SK-N-SH (cell line): ENCODE measurements around the gene PDIA5. TPM values are rescaled to one million over a fixed set of nuclear protein-coding genes. Genes with fewer than 3 reads are reported as not detected.

Experiments
- CTCF ChIA-PET: fragments of 300-600, 350-600 bp; formaldehyde crosslinking; extraction: SDS; loops from one replicate; lab custom pipeline; 2021; lab: Yijun Ruan, JAX
- POLR2A ChIA-PET: fragments of 350-600 bp; sonication (Branson Sonifier 250); formaldehyde crosslinking; extraction: SDS; loops from one replicate; lab custom pipeline; 2020; ENCODE audit warnings: antibody characterized with exemption, inconsistent platforms; lab: Yijun Ruan, JAX
- DNase-seq: peaks from one replicate; pipeline ENCODE4 v3.0.0; 2012
- H2AFZ ChIP-seq: fragments of 200-600 bp; sonication (generic); 2 replicates; pipeline ENCODE4 v1.8.1; 2016; ENCODE audit warnings: antibody characterized with exemption, mild to moderate bottlenecking, low read depth
- H3F3A ChIP-seq: fragments of 200-600 bp; sonication (generic); replicated peaks from 2 replicates; pipeline ENCODE3; 2016; ENCODE audit warnings: antibody characterized with exemption, mild to moderate bottlenecking; ENCODE audit not compliant: insufficient read depth
- H3K27ac ChIP-seq, 2 experiments: fragments of 200-500 bp in 1 of 2; fragments of 200-600 bp in 1 of 2; sonication (Bioruptor generic) in 1 of 2; sonication (generic), shearing (Covaris generic) in 1 of 2; 2 replicates each; pipeline versions ENCODE4 v1.5.1 to v1.6.1; 2014 to 2016; ENCODE audit warnings: low read depth in 2 of 2, inconsistent platforms in 1 of 2, low read length in 1 of 2, mild to moderate bottlenecking in 1 of 2, mixed read lengths in 1 of 2
- H3K27me3 ChIP-seq: fragments of 200-600 bp; sonication (generic), shearing (Covaris generic); 2 replicates; pipeline ENCODE4 v1.6.1; 2016; ENCODE audit warnings: mixed run types; ENCODE audit not compliant: insufficient read depth
- H3K36me3 ChIP-seq, 2 experiments: fragments of 200-500 bp in 1 of 2; fragments of 200-600 bp in 1 of 2; sonication (Bioruptor generic) in 1 of 2; sonication (generic) in 1 of 2; replicated peaks in 1 of 2; 2 replicates each; pipeline versions ENCODE3 to v1.5.1; 2014 to 2016; ENCODE audit warnings: low read length in 1 of 2, mild to moderate bottlenecking in 1 of 2; ENCODE audit not compliant: insufficient read depth in 2 of 2, control insufficient read depth in 1 of 2
- H3K4me1 ChIP-seq, 2 experiments: fragments of 200-500 bp in 1 of 2; fragments of 200-600 bp in 1 of 2; sonication (Bioruptor generic) in 1 of 2; sonication (generic), shearing (Covaris generic) in 1 of 2; 2 replicates each; pipeline versions ENCODE4 v1.5.1 to v1.6.1; 2014 to 2016; ENCODE audit warnings: low read depth in 1 of 2, low read length in 1 of 2, mixed run types in 1 of 2; ENCODE audit not compliant: insufficient read depth in 2 of 2, control insufficient read depth in 1 of 2
- H3K4me2 ChIP-seq: fragments of 200-600 bp; sonication (generic), shearing (Covaris generic); 2 replicates; pipeline ENCODE4 v1.6.1; 2017; ENCODE audit warnings: mixed run types
- H3K4me3 ChIP-seq, 2 experiments: fragments of 200-500 bp in 1 of 2; fragments of 200-600 bp in 1 of 2; sonication (Bioruptor generic) in 1 of 2; sonication (generic), shearing (Covaris generic) in 1 of 2; 2 replicates each; pipeline versions ENCODE4 v1.5.1 to v1.8.1; 2014 to 2016; ENCODE audit warnings: low read depth in 2 of 2, inconsistent platforms in 1 of 2, low read length in 1 of 2, mild to moderate bottlenecking in 1 of 2, mixed read lengths in 1 of 2, moderate library complexity in 1 of 2
- H3K79me2 ChIP-seq: fragments of 200-600 bp; sonication (generic); 2 replicates; pipeline ENCODE4 v1.8.1; 2017; ENCODE audit warnings: mild to moderate bottlenecking; ENCODE audit not compliant: insufficient read depth
- H3K9ac ChIP-seq: fragments of 200-600 bp; sonication (generic); 2 replicates; pipeline ENCODE4 v1.6.1; 2017; ENCODE audit warnings: mixed run types
- H3K9me2 ChIP-seq: fragments of 200-600 bp; sonication (generic); 2 replicates; pipeline ENCODE4 v1.6.1; 2017; ENCODE audit warnings: mixed run types
- H3K9me3 ChIP-seq: fragments of 200-600 bp; sonication (generic); 2 replicates; pipeline ENCODE4 v1.6.1; 2017; ENCODE audit warnings: mixed run types, mild to moderate bottlenecking, moderate library complexity
- H4K20me1 ChIP-seq: fragments of 200-600 bp; sonication (generic); 2 replicates; pipeline ENCODE4 v1.6.1; 2017; ENCODE audit warnings: mild to moderate bottlenecking, mixed run types; ENCODE audit not compliant: insufficient read depth
- CHD2 ChIP-seq: fragments of 150-350 bp; IDR thresholded peaks from 2 replicates; pipeline ENCODE4 v1.6.1; 2018; ENCODE audit warnings: low read length; ENCODE audit not compliant: partially characterized antibody
- FOXM1 ChIP-seq: IDR thresholded peaks from 2 replicates; pipeline ENCODE4 v1.4.0; 2012; ENCODE audit warnings: low read depth, mild to moderate bottlenecking
- JUND ChIP-seq: IDR thresholded peaks from 2 replicates; pipeline ENCODE4 v1.4.0; 2012
- MXI1 ChIP-seq: IDR thresholded peaks from 2 replicates; pipeline ENCODE4 v1.6.1; 2012; ENCODE audit warnings: mild to moderate bottlenecking, low read depth, low read length, improper control_type of control experiment
- NRF1 ChIP-seq: IDR thresholded peaks from 2 replicates; pipeline ENCODE4 v1.6.1; 2012; ENCODE audit warnings: low read depth, mild to moderate bottlenecking, low read length
- POLR2AphosphoS5 ChIP-seq: IDR thresholded peaks from 2 replicates; pipeline ENCODE4 v1.6.1; 2012; ENCODE audit warnings: low read depth, low read length
- RCOR1 ChIP-seq: fragments of 150-350 bp; IDR thresholded peaks from 2 replicates; pipeline ENCODE4 v1.6.1; 2017; ENCODE audit warnings: antibody characterized with exemption, low read length
- SMC3 ChIP-seq: IDR thresholded peaks from 2 replicates; pipeline ENCODE4 v1.6.1; 2012; ENCODE audit warnings: low read depth, low read length, improper control_type of control experiment
- TEAD4 ChIP-seq: IDR thresholded peaks from 2 replicates; pipeline ENCODE4 v1.4.0; 2012; ENCODE audit warnings: mild to moderate bottlenecking, borderline replicate concordance; ENCODE audit not compliant: insufficient read depth
- YY1 ChIP-seq: IDR thresholded peaks from 2 replicates; pipeline ENCODE4 v1.4.0; 2012; ENCODE audit warnings: low read depth, mild to moderate bottlenecking
- WGBS: methylation state at CpG from one replicate; pipeline ENCODE4 v1.1.6; 2017; ENCODE audit warnings: low lambda C conversion rate; 5-methylcytosine and 5-hydroxymethylcytosine counted together
- polyA plus RNA-seq, 3 experiments: library from polyadenylated mRNA; depleted of rRNA; stranded (reverse); fragments of >200 nt; gene quantifications; 2 replicates each; pipeline ENCODE4 v1.2.3, GENCODE V29; 2012
- TF ChIP-seq, protein P1 (sequence below): IDR thresholded peaks from 2 replicates; pipeline ENCODE4 v1.6.1; 2012; ENCODE audit warnings: mild to moderate bottlenecking, low read depth, low read length, moderate library complexity
- TF ChIP-seq, protein P2 (sequence below): fragments of 200-600 bp; sonication (generic); IDR thresholded peaks from 2 replicates; pipeline ENCODE4 v1.6.1; 2017; ENCODE audit warnings: antibody characterized with exemption, mild to moderate bottlenecking, moderate library complexity

Gene PDIA5
- polyA plus RNA-seq, 1 of the 3 experiments (the other 2 are of a cell fraction) = 28.6 TPM

- H3K4me3 ChIP-seq = no peak overlapping the region
- TF ChIP-seq TEAD4 = no peak
- no peak for TF ChIP-seq FOXM1
- TF ChIP-seq, protein P1, sequence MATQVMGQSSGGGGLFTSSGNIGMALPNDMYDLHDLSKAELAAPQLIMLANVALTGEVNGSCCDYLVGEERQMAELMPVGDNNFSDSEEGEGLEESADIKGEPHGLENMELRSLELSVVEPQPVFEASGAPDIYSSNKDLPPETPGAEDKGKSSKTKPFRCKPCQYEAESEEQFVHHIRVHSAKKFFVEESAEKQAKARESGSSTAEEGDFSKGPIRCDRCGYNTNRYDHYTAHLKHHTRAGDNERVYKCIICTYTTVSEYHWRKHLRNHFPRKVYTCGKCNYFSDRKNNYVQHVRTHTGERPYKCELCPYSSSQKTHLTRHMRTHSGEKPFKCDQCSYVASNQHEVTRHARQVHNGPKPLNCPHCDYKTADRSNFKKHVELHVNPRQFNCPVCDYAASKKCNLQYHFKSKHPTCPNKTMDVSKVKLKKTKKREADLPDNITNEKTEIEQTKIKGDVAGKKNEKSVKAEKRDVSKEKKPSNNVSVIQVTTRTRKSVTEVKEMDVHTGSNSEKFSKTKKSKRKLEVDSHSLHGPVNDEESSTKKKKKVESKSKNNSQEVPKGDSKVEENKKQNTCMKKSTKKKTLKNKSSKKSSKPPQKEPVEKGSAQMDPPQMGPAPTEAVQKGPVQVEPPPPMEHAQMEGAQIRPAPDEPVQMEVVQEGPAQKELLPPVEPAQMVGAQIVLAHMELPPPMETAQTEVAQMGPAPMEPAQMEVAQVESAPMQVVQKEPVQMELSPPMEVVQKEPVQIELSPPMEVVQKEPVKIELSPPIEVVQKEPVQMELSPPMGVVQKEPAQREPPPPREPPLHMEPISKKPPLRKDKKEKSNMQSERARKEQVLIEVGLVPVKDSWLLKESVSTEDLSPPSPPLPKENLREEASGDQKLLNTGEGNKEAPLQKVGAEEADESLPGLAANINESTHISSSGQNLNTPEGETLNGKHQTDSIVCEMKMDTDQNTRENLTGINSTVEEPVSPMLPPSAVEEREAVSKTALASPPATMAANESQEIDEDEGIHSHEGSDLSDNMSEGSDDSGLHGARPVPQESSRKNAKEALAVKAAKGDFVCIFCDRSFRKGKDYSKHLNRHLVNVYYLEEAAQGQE = no peak
- no peak for TF ChIP-seq JUND
- TF ChIP-seq MXI1 = no peak
- TF ChIP-seq RCOR1 = no peak
- no peak for TF ChIP-seq YY1
- no peak for TF ChIP-seq SMC3
- no peak for TF ChIP-seq CHD2
- H3K79me2 ChIP-seq = no peaks in the 10 kb centered on the region
- H3K27me3 ChIP-seq = no peaks in the 10 kb centered on the region
- CTCF ChIA-PET = interaction anchor here (1.2 kb wide), 1 partner anchor 13 kb away, joined by 4 read pairs; no protein-coding TSS in a partner anchor
- POLR2A ChIA-PET = no interaction called here
- no peak overlapping the region for H2AFZ ChIP-seq
- H3K4me1 ChIP-seq = peaks cover 5 to 41% of the 10 kb centered on the region in 2 experiments
- H3K9me3 ChIP-seq = no peaks in the 10 kb centered on the region
- H3F3A ChIP-seq = peaks cover 4% of the 10 kb centered on the region
- H3K9me2 ChIP-seq = no peaks in the 10 kb centered on the region
- DNase-seq = no peak
- H4K20me1 ChIP-seq = no peaks in the 10 kb centered on the region
- peaks cover 11 to 17% of the 10 kb centered on the region in 2 experiments for H3K36me3 ChIP-seq
- WGBS = 94% methylated on average over 8 of the region's 9 CpGs
- H3K9ac ChIP-seq = no peak overlapping the region
- H3K4me2 ChIP-seq = no peak overlapping the region
- H3K27ac ChIP-seq = no peak overlapping the region
Observed at GRCh38 chr3:123140550-123140949, 73.7 kb downstream of the PDIA5 start.

DNA sequence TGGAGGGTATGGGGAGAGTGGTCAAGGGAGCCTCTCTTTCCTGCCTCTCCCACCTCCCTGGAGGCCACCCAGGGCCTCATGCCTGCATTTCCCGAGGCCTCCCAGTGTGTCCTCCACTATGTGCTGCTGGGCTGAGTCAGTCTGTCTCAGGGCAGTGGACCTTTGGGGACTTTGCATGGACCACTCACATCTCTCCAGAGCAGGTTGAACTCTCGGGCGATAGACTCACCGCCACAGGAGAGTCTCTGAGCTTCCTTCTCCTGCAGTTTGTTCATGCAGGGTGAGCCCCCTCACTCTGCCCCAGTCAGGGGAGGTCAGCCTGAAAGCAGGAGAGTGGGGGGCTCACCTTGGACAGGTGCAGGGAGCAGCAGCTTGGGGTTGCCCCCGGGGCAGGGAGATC, 74.5 kb downstream of the PDIA5 start:
- Histone ChIP-seq H4K20me1 (no peaks in the 10 kb centered on the region), H2AFZ (no peak overlapping the region), H3K9ac (no peak overlapping the region), H3K4me3 (no peak overlapping the region), H3K4me2 (no peak overlapping the region), H3F3A (peaks cover 4% of the 10 kb centered on the region), H3K4me1 (peaks cover 5 to 41% of the 10 kb centered on the region in 2 experiments), H3K27ac (no peak overlapping the region), H3K36me3 (peaks cover 4 to 23% of the 10 kb centered on the region in 2 experiments), H3K9me2 (no peaks in the 10 kb centered on the region), H3K9me3 (no peaks in the 10 kb centered on the region), H3K27me3 (no peaks in the 10 kb centered on the region), H3K79me2 (no peaks in the 10 kb centered on the region)
- TF ChIP-seq, protein P1 = no peak
- TF ChIP-seq POLR2AphosphoS5 (no peak), NRF1 (no peak)
- TF ChIP-seq, protein P2, sequence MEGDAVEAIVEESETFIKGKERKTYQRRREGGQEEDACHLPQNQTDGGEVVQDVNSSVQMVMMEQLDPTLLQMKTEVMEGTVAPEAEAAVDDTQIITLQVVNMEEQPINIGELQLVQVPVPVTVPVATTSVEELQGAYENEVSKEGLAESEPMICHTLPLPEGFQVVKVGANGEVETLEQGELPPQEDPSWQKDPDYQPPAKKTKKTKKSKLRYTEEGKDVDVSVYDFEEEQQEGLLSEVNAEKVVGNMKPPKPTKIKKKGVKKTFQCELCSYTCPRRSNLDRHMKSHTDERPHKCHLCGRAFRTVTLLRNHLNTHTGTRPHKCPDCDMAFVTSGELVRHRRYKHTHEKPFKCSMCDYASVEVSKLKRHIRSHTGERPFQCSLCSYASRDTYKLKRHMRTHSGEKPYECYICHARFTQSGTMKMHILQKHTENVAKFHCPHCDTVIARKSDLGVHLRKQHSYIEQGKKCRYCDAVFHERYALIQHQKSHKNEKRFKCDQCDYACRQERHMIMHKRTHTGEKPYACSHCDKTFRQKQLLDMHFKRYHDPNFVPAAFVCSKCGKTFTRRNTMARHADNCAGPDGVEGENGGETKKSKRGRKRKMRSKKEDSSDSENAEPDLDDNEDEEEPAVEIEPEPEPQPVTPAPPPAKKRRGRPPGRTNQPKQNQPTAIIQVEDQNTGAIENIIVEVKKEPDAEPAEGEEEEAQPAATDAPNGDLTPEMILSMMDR = no peak
- ChIA-PET POLR2A (no interaction called here), CTCF (interaction anchor here (0.6 kb wide), 1 partner anchor 185 kb away, joined by 3 read pairs; no protein-coding TSS in a partner anchor)
- DNase-seq = no peak
- WGBS = 96% methylated on average over 5 of the region's 5 CpGs
